HepG2 (cell line): ENCODE measurements around the gene WBP1. TPM values are rescaled to one million over a fixed set of nuclear protein-coding genes. Genes with fewer than 3 reads are reported as not detected.

Experiments used
- ATAC-seq: fragments of 200-7000 bp; cut with Tn5 transposase; 3 replicates; pipeline ENCODE4 v1.9.1; 2020; ENCODE audit warnings: mild to moderate bottlenecking, moderate library complexity
- BruUV-seq: library from RNA; stranded (reverse); fragments of 400-500 nt; replicated peaks from 2 replicates; lab custom pipeline; 2021; lab: Mats Ljungman, UMichigan
- CTCF ChIA-PET: fragments of 300-600 bp; formaldehyde crosslinking; extraction: SDS; loops from one replicate; lab custom pipeline; 2021; ENCODE audit warnings: low total read pairs, inconsistent platforms, low intra/inter-chr PET ratio; lab: Yijun Ruan, JAX
- POLR2A ChIA-PET: fragments of 350-600 bp; sonication (Branson Sonifier 250); formaldehyde crosslinking; loops from one replicate; lab custom pipeline; 2020; ENCODE audit warnings: antibody characterized with exemption, inconsistent platforms; lab: Yijun Ruan, JAX
- DNase-seq: peaks from one replicate; pipeline ENCODE4 v3.0.0-alpha.2; 2015; ENCODE audit warnings: low spot score
- FAIRE-seq: peaks from 3 replicates; lab custom pipeline; 2011; peaks lifted over from hg19 to GRCh38; lab: Jason Lieb, UNC
- H2AFZ ChIP-seq: one replicate; pipeline ENCODE4 v1.6.1; 2011; ENCODE audit warnings: low read length, inconsistent platforms
- H3K27ac ChIP-seq: fragments of 300-600 bp; 3 replicates; pipeline ENCODE4 v1.8.0; 2011; ENCODE audit warnings: mixed run types, mild to moderate bottlenecking, mixed read lengths, low read length, inconsistent platforms; ENCODE audit not compliant: insufficient read depth; ENCODE audit errors: extremely low read length
- H3K27me3 ChIP-seq, 2 experiments: fragments of 200-600 bp in 1 of 2; 2 replicates in 1 of 2; 3 replicates in 1 of 2; pipeline versions ENCODE4 v1.6.0 to v1.8.0; 2011; ENCODE audit warnings: low read length in 2 of 2, mild to moderate bottlenecking in 2 of 2, moderate library complexity in 2 of 2, inconsistent platforms in 1 of 2; ENCODE audit not compliant: insufficient read depth in 2 of 2, control insufficient read depth in 1 of 2
- H3K36me3 ChIP-seq, 2 experiments: fragments of 200-600 bp in 1 of 2; replicated peaks in 1 of 2; 2 replicates in 1 of 2; 3 replicates in 1 of 2; pipeline versions ENCODE4 v1.5.1 to v1.8.0; 2011; ENCODE audit warnings: low read length in 2 of 2, inconsistent platforms in 1 of 2; ENCODE audit not compliant: insufficient read depth in 2 of 2, control insufficient read depth in 1 of 2
- H3K4me1 ChIP-seq: 2 replicates; pipeline ENCODE4 v1.5.1; 2012; ENCODE audit warnings: low read length, inconsistent platforms; ENCODE audit not compliant: insufficient read depth
- H3K4me2 ChIP-seq: 2 replicates; pipeline ENCODE4 v1.6.0; 2011; ENCODE audit warnings: low read depth, low read length, inconsistent platforms
- H3K4me3 ChIP-seq, 3 experiments: fragments of 200-600 bp in 1 of 3; sonication (generic), shearing (Covaris generic) in 1 of 3; replicated peaks in 1 of 3; 2 replicates each; pipeline ENCODE4 v1.5.1; 2011 to 2016; ENCODE audit warnings: low read length in 3 of 3, inconsistent platforms in 2 of 3, low read depth in 2 of 3, mild to moderate bottlenecking in 2 of 3, control low read depth in 1 of 3, mixed read lengths in 1 of 3; ENCODE audit not compliant: insufficient read depth in 1 of 3
- H3K79me2 ChIP-seq: one replicate; pipeline ENCODE4 v1.6.1; 2011; ENCODE audit warnings: low read length, inconsistent platforms; ENCODE audit not compliant: insufficient read depth
- H3K9ac ChIP-seq: 2 replicates; pipeline ENCODE4 v1.6.0; 2011; ENCODE audit warnings: mild to moderate bottlenecking, low read depth, low read length, inconsistent platforms; ENCODE audit not compliant: insufficient read depth
- H3K9me3 ChIP-seq: 2 replicates; pipeline ENCODE4 v1.5.1; 2012; ENCODE audit warnings: mild to moderate bottlenecking, low read length
- H4K20me1 ChIP-seq: 2 replicates; pipeline ENCODE4 v1.6.0; 2011; ENCODE audit warnings: inconsistent platforms, mild to moderate bottlenecking, low read length, moderate library complexity; ENCODE audit not compliant: insufficient read depth
- MIER3 ChIP-seq: IDR thresholded peaks from 2 replicates; pipeline ENCODE4 v1.6.1; 2016; ENCODE audit warnings: missing compliant biosample characterization, borderline replicate concordance
- RFX5 ChIP-seq: IDR thresholded peaks from 2 replicates; pipeline ENCODE4 v1.6.1; 2011; ENCODE audit warnings: low read depth, low read length, improper control_type of control experiment
- SP1 ChIP-seq, 2 experiments: fragments of 450-650 bp in 1 of 2; sonication (generic) in 1 of 2; formaldehyde crosslinking in 1 of 2; IDR thresholded peaks; 2 replicates each; pipeline versions ENCODE4 v1.4.0 to v1.6.1; 2016 to 2020; ENCODE audit warnings: missing genetic modification reagents in 1 of 2
- WGBS: methylation state at CpG from one replicate; pipeline ENCODE4 v1.1.6; 2017; ENCODE audit warnings: low lambda C conversion rate; 5-methylcytosine and 5-hydroxymethylcytosine counted together
- in situ Hi-C: cut with HindIII; loops from 2 replicates; pipeline ENCODE4 v1.10.0; 2017; ENCODE audit warnings: low pct_unique_long_range_greater_than_20kb; ENCODE audit not compliant: extremely low pct_ligation_motif_present
- intact Hi-C: fragments of 100-400 bp; cut with micrococcal nuclease; formaldehyde crosslinking; loops from one replicate; pipeline ENCODE4 v1.10.0; 2022; ENCODE audit not compliant: unreplicated experiment
- polyA plus RNA-seq, 8 experiments: library from polyadenylated mRNA; depleted of rRNA in 3 of 8; stranded (reverse) in 7 of 8; unstranded in 1 of 8; fragments of >200 nt; fragmentation: Illumina TruSeq in 4 of 8; extraction: Trizol in 4 of 8; gene quantifications; 2 replicates each; pipeline versions ENCODE4 v1.2.1 to v1.2.3, GENCODE V29; 2011 to 2016; ENCODE audit warnings: low read depth in 4 of 8, missing spikeins in 1 of 8, mixed read lengths in 1 of 8; ENCODE audit not compliant: insufficient read depth in 1 of 8
- total RNA-seq, 5 experiments: library from RNA; depleted of rRNA; stranded (reverse); fragments of >200 nt; fragmentation: Illumina TruSeq; extraction: Trizol; gene quantifications; 2 replicates each; pipeline ENCODE4 v1.2.3, GENCODE V29; 2016; ENCODE audit warnings: low read depth in 1 of 5
- TF ChIP-seq, protein P1 (sequence below): sonication (generic); formaldehyde crosslinking; conservative IDR thresholded peaks from 2 replicates; pipeline ENCODE4 v1.4.0; 2020; ENCODE audit warnings: mild to moderate bottlenecking, missing genetic modification reagents, moderate library complexity
- TF ChIP-seq, protein P2 (sequence below): IDR thresholded peaks from 2 replicates; pipeline ENCODE4 v1.6.1; 2016; ENCODE audit warnings: missing compliant biosample characterization, missing genetic modification reagents, borderline replicate concordance
- TF ChIP-seq, protein P3 (sequence below): sonication (generic); formaldehyde crosslinking; IDR thresholded peaks from 2 replicates; pipeline ENCODE4 v1.4.0; 2020; ENCODE audit warnings: low read depth, mild to moderate bottlenecking, missing genetic modification reagents

WBP1 gene
- total and polyA plus RNA-seq, 2 of the 13 experiments (the other 11 are each of a cell fraction or from before 2014, with no cell fraction given), result 38.8 to 85.7 TPM

DNA sequence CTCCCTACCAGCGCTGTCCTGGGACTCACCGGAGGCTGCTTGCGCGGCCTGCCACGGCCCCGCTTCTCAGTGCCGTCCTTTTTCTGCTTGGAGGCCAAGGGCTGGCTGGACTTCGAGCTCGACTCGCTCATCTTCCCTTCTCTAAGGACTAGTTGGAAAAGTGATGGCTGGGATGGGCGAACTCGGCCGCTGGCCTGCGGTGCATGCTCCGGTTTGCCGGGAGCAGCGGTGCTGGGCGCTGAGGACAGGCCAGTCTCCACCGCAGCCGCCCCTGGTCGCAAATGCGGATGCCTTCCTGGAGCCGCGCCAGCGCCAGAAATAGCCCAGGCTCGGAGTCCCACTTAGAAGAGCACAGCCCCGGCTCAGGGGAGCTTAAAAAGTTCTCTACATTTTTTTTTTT, 39.9 kb upstream of the WBP1 start:
- Histone ChIP-seq H3K27ac (no peak overlapping the region), H3K4me2 (no peak overlapping the region), H3K4me1 (peaks cover 40% of the 10 kb centered on the region), H3K36me3 (no peaks in the 10 kb centered on the region), H2AFZ (no peak overlapping the region), H3K4me3 (no peak overlapping the region), H3K9ac (no peak overlapping the region), H3K79me2 (no peaks in the 10 kb centered on the region), H4K20me1 (no peaks in the 10 kb centered on the region), H3K9me3 (no peaks in the 10 kb centered on the region), H3K27me3 (peaks cover 0 to 10% of the 10 kb centered on the region in 2 experiments; a peak in 3 of 5 replicates)
- BruUV-seq, result no TSS peak
- ChIA-PET CTCF (no interaction called here), POLR2A (interaction anchor here (0.7 kb wide), 1 partner anchor 27 kb away, joined by 3 read pairs; no protein-coding TSS in a partner anchor)
- ATAC-seq, result no peak
- no peak for FAIRE-seq
- intact Hi-C loops, result no loop called here
- in situ Hi-C loops, result no loop called here
- TF ChIP-seq SP1 (IDR thresholded peaks at IDR 0.05) (no peak), SP1 (CRISPR knock-in tag; IDR thresholded peaks at IDR 0.05) (no peak), MIER3 (CRISPR knock-in tag) (no peak), RFX5 (no peak)
- TF ChIP-seq, protein P1, sequence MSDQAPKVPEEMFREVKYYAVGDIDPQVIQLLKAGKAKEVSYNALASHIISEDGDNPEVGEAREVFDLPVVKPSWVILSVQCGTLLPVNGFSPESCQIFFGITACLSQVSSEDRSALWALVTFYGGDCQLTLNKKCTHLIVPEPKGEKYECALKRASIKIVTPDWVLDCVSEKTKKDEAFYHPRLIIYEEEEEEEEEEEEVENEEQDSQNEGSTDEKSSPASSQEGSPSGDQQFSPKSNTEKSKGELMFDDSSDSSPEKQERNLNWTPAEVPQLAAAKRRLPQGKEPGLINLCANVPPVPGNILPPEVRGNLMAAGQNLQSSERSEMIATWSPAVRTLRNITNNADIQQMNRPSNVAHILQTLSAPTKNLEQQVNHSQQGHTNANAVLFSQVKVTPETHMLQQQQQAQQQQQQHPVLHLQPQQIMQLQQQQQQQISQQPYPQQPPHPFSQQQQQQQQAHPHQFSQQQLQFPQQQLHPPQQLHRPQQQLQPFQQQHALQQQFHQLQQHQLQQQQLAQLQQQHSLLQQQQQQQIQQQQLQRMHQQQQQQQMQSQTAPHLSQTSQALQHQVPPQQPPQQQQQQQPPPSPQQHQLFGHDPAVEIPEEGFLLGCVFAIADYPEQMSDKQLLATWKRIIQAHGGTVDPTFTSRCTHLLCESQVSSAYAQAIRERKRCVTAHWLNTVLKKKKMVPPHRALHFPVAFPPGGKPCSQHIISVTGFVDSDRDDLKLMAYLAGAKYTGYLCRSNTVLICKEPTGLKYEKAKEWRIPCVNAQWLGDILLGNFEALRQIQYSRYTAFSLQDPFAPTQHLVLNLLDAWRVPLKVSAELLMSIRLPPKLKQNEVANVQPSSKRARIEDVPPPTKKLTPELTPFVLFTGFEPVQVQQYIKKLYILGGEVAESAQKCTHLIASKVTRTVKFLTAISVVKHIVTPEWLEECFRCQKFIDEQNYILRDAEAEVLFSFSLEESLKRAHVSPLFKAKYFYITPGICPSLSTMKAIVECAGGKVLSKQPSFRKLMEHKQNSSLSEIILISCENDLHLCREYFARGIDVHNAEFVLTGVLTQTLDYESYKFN, result no peak
- TF ChIP-seq, protein P2, sequence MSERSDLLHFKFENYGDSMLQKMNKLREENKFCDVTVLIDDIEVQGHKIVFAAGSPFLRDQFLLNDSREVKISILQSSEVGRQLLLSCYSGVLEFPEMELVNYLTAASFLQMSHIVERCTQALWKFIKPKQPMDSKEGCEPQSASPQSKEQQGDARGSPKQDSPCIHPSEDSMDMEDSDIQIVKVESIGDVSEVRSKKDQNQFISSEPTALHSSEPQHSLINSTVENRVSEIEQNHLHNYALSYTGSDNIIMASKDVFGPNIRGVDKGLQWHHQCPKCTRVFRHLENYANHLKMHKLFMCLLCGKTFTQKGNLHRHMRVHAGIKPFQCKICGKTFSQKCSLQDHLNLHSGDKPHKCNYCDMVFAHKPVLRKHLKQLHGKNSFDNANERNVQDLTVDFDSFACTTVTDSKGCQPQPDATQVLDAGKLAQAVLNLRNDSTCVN (CRISPR knock-in tag), result no peak
- TF ChIP-seq, protein P3, sequence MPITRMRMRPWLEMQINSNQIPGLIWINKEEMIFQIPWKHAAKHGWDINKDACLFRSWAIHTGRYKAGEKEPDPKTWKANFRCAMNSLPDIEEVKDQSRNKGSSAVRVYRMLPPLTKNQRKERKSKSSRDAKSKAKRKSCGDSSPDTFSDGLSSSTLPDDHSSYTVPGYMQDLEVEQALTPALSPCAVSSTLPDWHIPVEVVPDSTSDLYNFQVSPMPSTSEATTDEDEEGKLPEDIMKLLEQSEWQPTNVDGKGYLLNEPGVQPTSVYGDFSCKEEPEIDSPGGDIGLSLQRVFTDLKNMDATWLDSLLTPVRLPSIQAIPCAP (CRISPR knock-in tag), result no peak
- WGBS, result 74% methylated on average over 25 of the region's 27 CpGs
- no peak for DNase-seq
